Measurements from ENCODE around the gene ZNF469.

GRCh38 chr16:88349153-88349902 is 33.4 kb upstream of the ZNF469 start:
- no peak for TF ChIP-seq CTCF (IDR thresholded peaks at IDR 0.05; ENCODE audit: low read depth, low read length, missing input control)
- no peak for TF ChIP-seq EGR1 (IDR thresholded peaks at IDR 0.05; ENCODE audit: low read depth in 2 of 2)
- TF ChIP-seq ZBTB33 (IDR thresholded peaks at IDR 0.05), result no peak
- TF ChIP-seq YY1 (IDR thresholded peaks at IDR 0.05), result no peak
- no peak for TF ChIP-seq NR2F2 (IDR thresholded peaks at IDR 0.05)
- TF ChIP-seq REST (IDR thresholded peaks at IDR 0.05), result no peak
- TF ChIP-seq RAD21 (IDR thresholded peaks at IDR 0.05), result no peak
- no peak for TF ChIP-seq HNF4G (IDR thresholded peaks at IDR 0.05)
- TF ChIP-seq MAX (IDR thresholded peaks at IDR 0.05), result no peak
- no peak for TF ChIP-seq TAF1 (conservative IDR thresholded peaks at IDR 0.05)
